ENCODE results near the gene RNF169.
A peak's percentile ranks its signal among the peaks of the same experiment; 100 is the strongest.

Gene RNF169

GRCh38 chr11:74826901-74827300, 78.3 kb downstream of the RNF169 start:
- DNase-seq, result no peak

- DNase-seq, result no peak
Measured at GRCh38 chr11:74837191-74837590, 88.5 kb downstream of the RNF169 start.

DNA sequence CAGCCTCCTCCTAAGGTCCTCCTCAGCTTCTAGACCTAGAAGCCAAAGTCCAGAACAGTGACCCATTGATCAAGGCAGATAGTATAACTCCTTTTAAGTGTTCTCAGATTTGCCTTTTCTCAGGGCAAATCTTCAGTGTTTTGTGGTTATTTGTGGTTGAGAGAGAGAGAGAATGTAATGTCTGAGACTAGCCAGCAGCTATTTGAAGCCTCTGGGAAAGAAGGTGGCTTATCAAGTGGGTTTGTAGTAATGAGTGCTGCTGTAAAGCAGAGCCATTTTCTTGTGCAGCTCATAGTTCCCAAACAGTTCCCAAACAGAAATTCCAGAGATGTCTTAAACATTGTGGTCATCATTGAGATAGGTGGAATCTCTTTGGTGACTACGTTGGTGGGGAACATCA, 89.5 kb downstream of the RNF169 start:
- DNase-seq, result no peak

- no peak for DNase-seq
Measured at GRCh38 chr11:74839446-74839845, 90.8 kb downstream of the RNF169 start.

- no peak for DNase-seq
Measured at GRCh38 chr11:74839971-74840370, 91.3 kb downstream of the RNF169 start.

DNA sequence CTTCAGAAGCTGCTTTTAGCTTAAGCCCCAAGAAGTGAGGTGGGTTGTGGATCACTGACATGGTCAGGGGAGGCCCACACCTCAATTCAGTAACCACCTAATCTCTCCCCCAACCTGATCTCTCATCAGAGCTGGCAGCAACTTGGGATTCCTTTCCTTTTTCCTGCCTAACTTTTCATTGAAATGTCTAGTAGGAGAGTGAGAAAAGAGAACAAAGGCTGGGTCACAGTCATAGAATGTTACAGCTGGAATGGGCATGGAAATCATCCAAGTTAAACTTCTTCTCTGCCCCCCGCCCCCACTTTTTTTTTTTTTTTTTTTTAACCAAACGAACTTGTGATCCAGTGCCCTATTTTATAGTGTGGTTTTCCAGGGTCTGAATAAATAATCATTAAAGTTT, 91.8 kb downstream of the RNF169 start:
- no peak for DNase-seq

- DNase-seq, result no peak
Measured at GRCh38 chr11:74842967-74843366, 94.3 kb downstream of the RNF169 start.

DNA sequence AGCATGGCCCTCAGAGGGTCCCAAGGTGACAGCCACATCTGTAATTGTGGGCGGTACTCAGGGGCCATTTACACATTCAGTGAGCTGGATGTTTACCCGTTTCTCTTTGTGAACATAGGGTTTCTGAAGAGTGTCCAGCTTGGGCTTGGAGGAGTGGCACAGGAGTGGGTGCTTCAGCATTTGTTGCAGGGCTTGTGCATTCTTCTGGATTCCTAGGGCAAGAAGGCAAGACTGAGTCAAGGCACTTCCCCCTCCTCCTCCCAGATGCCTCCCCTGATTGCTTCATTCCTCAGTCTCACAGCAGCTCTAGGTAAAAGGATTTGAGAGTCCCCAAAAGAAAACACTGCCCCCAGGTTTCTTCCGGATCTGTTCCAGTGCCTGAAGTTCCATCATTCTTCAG, 95.4 kb downstream of the RNF169 start:
- DNase-seq, result no peak

DNA sequence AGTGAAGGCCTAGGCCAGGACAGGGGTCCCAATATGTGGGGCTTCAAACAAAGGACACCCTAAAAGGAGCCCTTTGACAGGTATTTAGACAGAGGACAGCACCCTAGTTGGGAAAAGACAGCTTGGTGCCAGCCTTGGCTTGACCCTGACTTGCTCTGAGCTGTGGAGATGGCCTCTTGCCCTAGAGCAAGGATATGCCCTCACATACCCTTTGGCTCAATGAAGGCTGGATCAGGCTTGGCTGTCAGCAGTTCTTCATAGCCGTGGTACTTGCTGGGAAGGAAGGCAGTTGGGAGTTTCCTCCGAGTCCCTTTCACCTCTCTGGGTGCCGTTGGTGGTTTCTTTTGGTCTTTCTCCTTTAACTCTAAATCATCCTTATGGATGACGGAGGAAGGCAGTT, 96.2 kb downstream of the RNF169 start:
- DNase-seq, result no peak

DNA sequence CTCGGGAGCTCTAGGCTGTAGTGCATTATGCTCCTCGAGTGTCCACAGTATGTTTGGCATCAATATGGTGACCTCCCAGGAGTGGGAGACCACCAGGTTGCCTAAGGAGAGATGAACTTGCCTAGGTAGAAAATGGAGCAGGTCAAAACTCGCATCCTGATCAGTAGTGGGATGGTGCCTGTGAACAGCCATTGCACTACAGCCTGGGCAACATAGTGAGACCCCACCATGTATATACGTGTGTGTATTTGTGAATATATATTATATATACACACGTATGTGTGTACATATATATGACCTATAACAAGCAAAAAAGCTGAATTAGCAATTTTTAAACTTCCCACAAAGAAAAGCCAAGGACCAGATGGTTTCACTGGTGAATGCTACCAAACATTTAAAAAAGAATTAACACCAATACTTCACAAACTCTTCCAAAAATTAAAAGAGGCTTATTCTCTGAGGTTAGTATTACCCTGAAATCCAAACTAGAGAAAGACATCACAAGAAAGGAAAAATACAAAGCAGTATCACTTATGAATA, 97.4 kb downstream of the RNF169 start:
- no peak for DNase-seq

- no peak for DNase-seq
Measured at GRCh38 chr11:74846770-74847169, 98.1 kb downstream of the RNF169 start.

DNA sequence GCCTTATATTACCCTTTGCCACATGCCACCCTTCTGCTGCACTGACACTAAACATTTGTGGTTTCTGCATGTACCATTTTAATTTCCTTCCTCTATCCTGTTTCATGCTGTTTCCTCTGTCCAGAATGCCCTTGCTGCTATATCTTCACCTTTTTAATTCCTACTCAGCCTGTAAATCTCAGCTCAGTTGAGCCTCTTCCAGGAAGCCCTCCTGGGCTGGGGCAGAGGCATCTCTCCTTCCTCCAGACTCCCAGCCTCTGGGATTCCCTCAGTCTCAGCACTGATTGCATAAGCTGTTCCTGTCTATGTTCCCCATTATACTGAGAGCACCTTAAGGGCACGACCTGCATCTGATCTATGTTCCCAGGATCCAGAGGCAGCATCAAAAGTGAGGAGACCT, 98.7 kb downstream of the RNF169 start:
- DNase-seq, result no peak

DNA sequence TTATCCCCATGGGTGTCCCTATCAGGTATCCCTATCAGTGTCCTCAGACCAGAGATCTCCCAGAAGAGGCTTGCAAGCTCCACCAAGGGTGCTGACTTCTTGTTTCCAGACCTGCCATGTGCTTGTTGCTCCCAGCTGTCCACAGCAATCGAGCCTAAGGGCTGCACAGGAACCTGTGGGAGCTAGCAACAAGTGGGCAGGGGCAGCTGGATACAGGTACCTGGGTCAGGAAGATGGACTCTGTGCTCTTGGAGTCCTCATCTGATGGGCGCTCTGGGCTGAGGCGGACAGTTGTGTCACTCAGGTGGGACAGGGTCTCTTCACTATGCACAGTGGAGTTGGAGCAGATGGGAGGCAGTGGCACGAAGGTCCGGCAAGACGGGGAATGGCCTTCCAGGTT, 99.2 kb downstream of the RNF169 start:
- no peak for DNase-seq

DNA sequence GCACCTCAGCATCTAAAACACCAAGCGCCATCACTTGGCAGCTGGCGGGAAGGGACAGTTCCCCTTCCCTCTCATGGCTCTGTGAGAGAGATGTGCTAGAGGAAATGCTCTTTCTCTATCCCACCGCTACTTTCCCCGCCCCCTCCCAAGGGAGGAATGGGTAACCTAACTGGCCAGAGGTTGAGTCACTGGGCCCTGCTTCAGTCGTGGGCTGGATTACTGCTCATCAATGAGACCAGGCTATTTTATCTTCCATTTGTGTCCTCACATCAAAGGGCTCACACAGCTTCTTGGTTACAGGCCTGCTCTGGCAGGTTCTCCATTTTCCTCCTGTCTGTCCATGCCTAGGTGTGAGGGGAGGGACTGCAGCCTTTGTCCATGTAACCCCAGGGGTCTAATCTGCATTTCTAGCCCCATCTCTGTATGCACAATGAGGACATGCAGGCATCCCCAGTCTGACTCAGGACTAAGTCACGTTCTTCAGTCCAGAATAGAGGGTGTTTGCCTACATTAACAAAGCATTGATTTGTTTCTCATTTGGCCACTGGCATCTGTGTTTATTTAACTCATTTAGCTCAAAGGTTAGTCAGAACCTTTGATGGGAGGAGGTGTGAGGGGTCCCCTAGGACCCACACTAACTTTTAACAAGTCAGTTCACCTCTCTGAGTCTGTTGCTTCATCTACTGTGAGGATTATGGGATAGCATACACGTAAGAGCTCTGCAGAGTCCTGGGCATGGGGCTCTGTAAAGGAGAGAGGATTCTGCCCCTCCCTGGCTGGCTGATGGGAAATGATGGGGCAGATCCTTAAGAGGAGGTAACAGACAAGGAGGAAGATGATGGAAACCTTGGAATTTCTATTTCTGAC, 101.1 kb downstream of the RNF169 start:
- DNase-seq, result no peak

DNA sequence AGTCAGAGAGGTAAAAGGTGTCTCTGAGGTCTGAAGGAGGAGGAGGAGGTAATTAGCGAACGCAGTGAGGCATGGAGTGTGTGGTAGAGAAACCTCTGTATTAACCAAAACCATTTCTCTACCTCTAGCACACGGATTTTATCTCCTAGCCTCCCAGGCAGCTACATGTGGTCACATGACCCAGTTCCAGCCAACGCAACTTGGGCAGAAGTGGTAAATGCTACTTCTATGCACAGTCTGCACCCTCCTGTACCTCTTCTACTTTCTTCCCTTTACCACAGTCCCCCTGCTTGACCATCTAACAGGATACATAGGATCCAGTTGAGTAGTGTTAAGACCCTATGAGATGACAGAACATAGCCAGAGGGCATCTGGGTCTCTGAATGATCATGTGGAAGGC, 104.6 kb downstream of the RNF169 start:
- no peak for DNase-seq

- no peak for DNase-seq
Measured at GRCh38 chr11:74860743-74861142, 112.1 kb downstream of the RNF169 start.

DNA sequence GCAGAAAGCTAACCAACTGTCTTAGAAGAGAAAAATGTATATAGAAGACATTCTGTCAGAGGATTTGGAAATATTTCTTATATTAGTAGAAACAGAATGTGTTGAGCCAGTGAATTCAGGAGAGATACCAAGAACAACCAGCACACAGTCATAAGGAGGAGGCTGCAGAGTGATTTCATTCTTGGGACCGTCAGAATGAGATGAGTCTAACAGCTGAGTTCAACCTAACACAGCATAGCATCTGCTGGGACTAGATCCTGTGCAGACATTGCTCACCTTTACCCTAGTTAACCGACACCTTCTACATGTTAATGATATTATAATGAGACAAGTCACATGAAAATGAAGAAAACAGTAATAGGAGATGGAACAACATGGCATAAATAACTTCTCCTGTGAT, 114.8 kb downstream of the RNF169 start:
- DNase-seq, result no peak

GRCh38 chr11:74866557-74866956, 117.9 kb downstream of the RNF169 start:
- no peak for DNase-seq

GRCh38 chr11:74870485-74870884, 121.8 kb downstream of the RNF169 start:
- no peak for DNase-seq

GRCh38 chr11:74871037-74871436, 122.4 kb downstream of the RNF169 start:
- no peak for DNase-seq

DNA sequence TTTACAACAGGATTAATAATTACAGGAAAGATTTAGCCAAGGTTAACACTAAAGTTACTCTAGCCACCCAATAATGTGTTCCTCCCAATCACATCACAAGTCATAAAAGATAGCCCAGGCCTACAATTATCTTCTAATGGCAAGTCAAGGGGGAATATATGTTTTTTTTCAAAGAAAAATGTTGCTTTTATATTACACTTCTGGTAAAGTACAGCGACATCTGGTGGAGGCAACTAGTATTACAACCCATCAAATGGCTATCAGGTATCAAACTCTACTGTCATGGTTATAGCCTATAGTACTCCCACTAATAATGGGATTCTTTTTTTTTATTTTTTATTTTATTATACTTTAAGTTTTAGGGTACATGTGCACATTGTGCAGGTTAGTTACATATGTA, 128.5 kb downstream of the RNF169 start:
- peak in 1 of 2 donors; percentile 12 for DNase-seq
